Stimulated activated CD8-positive, alpha-beta memory T cell treated with anti-CD3 and anti-CD28 coated beads, Interleukin-4, amount 100 ng/mL, for 1 hour (primary cell): ENCODE measurements around the gene CDYL.
"Not testable (repeated sequence)": the region's sequence is repeated elsewhere in the genome, so short reads cannot be mapped to it uniquely, and the experiment has no call there.

Experiments
- DNase-seq, 2 donors: peaks; one replicate each; pipeline ENCODE4 v3.0.0-alpha.2; 2020; ENCODE audit warnings: low read depth in 2 of 2, low spot score in 1 of 2

The CDYL gene

DNA sequence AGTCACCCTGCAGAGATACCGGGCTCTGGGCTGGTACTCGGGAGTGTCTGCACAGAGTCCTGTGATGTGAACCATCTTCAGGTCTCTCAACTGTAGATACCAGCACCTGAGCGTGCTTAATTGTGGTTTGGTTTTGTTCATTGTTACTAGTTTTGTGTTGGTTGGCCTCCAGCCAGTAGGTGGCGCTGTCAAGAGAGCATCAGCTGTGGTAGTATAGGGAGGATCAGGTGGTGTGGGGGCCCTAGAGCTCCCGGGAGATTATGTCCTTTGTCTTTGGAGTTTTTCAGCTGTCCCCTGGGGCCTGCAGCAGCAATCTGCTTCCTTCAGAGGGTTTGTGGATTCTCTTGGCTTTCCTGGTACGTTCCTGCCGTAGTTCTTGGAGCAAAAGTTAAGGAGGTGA, 67.9 kb downstream of the CDYL start:
- DNase-seq: no peak

DNA sequence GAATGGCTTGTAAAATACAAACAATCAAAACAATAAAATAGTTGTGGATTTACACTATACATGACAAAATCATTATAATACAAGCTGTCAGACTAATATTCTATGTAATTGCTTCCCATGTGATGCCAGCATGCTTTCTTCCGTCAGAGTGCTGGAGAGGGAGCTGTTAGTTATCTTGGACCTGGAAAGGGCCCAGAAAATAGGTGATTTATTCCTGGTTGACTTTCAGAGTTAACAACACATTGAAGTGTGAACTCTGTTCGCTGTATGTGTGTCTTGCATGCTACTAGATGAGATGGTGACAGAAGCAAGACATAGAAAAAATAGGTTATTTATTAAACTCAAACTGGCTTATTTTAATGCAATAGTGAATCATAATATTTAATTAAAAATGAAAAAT, 70.2 kb downstream of the CDYL start:
- DNase-seq: no peak

DNA sequence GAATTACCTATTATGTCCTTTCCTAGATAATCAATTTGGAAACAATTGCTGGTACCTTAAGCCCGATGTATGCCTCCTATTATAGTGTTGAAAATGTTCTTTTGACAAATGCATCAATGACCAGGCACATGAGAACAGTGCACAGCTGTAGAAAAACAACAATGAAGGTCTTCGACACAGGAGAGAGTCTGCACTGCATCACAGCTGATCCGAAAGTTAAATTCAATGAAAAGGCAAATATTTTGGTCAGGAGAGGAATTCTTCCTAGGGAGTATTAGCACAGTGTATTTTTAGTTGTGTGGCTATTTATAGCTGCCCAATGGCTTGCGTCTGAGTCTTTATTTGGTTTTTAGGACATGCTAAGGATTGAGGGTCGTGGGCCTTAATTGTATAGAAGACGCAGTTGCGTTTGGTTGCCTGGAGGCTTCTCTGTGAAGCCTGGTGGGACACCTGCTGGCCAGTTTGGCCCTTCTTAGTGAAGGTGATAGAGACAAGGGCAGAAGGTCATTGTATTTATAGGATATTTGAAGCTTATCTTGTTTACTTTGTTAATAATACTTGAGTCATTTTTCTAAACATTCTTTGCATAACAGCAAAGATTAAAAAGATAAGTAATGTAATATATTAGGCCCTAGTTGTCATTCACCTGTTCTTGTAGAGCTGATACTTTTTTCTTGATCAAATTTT, 72.3 kb downstream of the CDYL start:
- no peak for DNase-seq

- no peak for DNase-seq
Observed at GRCh38 chr6:4849226-4850022, 73.2 kb downstream of the CDYL start.

- no peak for DNase-seq
Observed at GRCh38 chr6:4851035-4851434, 74.8 kb downstream of the CDYL start.

- DNase-seq: not testable (repeated sequence)
Observed at GRCh38 chr6:4852186-4852585, 76.0 kb downstream of the CDYL start.

DNA sequence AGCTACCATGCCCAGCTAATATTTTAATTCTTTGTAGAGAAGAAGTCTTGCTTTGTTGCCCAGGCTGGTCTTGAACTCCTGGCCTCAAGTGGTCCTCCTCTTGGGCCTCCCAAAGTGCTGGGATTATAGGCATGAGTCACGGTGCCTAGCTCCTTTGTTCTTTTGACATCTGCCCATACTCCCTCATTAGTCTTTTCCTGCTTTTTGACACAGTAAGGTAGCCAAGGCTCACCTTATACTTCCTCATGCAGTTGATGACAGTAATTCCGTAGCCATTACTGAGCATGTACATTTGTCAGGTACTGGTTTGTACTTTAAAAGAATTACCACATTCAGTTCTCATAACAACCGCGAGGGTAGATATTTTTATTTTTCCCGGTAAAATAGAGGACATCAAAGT, 76.7 kb downstream of the CDYL start:
- no peak for DNase-seq

- no peak for DNase-seq
Observed at GRCh38 chr6:4853349-4853748, 77.1 kb downstream of the CDYL start.

DNA sequence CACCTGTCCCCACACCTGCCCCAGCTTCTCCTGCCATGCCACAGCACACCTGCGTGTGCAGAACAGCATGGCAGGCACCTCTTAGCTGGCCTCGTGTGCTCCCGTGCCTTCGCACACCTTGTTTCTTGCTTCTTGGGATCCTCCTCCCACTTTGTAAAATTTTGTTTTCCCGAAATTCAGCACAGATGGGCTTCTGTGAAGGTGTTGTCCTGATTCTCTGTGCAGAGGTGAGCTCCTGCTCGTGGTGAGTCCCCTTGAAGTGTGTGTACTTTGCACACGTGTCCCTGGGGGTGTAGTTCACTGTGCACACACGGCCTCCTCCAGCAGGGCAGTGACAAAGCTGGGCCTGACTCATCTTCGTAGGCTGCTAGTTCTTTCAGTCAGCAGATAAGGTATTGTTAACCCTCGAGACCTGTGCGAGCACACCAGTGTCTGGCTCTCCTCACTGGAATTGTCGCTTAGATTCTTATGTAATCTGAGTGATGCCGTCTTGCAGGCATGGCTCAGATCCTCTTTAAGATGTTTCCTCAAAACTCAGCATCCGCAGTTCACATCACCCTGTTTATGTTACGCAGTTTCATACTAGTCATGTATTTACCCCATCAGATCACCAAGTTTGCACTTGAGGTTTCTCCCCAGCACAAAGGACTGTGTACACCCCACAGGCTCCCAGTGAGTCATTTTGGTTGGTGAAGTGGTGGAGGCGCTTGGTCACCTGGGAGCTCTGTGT, 77.7 kb downstream of the CDYL start:
- no peak for DNase-seq

DNA sequence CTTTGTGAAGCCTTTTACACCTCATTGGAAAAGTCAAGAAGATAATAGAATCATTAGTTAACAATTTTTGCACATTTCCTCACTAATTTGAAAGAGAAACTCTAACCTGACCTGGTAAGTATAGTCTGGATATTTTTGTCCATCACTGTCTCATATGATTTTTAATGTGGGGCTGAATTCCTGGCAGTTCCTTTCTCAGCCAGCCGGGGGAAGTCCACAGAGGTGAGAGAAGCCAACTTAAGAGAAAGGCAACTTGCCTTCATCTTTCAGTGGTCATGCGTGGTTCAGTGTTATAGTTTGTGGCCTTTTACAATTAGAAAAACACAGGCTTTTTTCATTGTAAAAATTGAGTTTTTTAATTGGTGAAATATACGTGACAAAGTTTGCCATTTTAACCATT, 80.6 kb downstream of the CDYL start:
- no peak for DNase-seq

DNA sequence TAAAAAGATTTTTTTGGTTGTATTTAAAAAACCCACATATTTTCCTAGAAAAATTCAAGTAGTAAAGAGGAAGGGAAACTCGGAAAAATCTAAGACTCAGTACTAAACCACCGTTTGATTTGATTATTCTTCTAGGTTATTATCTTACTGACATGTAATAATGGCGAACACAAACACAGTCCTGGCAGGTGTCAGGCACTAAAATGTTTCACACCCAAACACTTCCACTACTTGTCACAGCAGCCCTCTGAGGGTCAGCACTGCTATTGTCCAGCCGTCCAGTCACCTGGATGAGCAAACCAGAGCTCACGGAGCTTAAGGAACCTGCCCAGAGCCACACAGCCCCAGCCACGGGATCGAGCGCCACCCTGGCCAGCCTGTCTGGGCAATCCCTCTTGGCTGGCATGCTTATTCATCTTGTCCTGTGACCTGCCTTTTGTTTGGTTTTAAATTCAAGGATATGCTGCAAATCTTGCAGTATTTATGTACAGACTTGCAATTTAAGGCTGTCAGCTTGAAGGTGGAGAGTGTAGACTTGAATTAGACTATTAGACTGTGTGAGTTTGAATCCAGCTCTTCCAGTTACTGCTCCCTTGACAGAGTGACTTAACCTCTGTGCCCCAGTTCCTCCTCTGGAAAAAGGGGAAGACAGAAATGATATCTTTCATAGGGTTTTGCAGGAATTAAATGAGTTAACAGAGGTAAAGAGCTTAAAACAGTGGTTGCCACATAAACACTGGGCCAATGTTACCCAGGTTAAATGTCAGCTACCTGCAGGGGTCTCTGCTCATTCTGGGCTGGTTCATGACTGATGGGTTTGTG, 82.2 kb downstream of the CDYL start:
- DNase-seq: no peak

- no peak for DNase-seq
Observed at GRCh38 chr6:4860387-4860786, 84.2 kb downstream of the CDYL start.

- DNase-seq: no peak
Observed at GRCh38 chr6:4861564-4861963, 85.4 kb downstream of the CDYL start.

DNA sequence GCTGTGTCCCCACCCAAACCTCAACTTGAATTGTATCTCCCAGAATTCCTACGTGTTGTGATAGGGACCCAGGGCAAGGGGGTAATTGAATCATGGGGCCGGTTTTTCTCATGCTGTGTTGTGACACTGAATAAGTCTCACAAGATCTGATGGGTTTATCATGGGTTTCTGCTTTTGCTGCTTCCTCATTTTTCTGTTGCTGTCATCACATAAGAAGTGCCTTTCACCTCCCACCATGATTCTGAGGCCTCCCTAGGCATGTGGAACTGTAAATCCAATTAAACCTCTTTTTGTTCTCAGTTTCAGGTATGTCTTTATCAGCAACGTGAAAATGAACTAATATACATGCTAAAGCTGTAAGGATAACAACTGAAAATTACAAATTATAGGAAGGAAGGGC, 88.3 kb downstream of the CDYL start:
- no peak for DNase-seq

DNA sequence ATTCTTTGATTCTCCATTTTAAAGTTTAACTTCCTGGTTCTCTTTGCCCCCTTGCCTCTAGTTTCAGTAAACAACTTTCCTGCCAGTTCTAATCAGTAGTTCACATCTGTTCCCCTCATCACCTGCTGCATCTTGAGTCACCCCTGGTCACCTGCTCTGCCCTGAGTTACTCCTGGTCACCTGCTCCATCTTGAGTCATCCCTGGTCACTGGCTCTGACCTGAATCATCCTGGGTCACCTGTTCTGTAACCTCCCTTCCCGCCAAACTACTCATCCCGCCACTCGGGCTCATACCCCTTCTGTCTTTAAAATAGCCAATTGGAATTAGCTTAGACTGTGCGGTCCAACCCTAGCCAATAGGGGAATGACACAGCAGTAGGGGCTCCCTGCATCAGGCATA, 88.8 kb downstream of the CDYL start:
- not testable (repeated sequence) for DNase-seq

GRCh38 chr6:4870821-4871494, 94.8 kb downstream of the CDYL start:
- DNase-seq: no peak

- DNase-seq: no peak
Observed at GRCh38 chr6:4871825-4872224, 95.6 kb downstream of the CDYL start.

- no peak for DNase-seq
Observed at GRCh38 chr6:4872841-4873240, 96.6 kb downstream of the CDYL start.

DNA sequence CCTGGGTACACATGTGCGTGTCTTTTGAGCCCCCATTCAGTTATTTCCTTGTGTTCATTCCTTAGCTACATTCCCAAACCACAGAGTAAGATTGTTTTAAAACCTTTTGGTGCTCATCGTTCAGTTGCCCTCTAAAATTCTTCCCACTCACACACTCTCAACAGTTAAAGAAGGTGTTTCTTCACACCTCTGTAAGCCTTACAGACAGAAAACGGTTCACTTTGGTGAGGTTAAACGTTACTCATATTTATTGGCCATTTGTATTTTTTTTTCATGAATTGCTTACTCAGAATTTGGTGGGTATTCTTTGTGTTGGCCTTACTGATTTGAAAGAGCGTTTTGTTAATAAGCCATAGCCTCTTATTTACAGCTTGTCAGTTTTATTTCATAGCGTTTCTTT, 97.7 kb downstream of the CDYL start:
- DNase-seq: no peak

- DNase-seq: no peak
Observed at GRCh38 chr6:4879741-4880275, 103.6 kb downstream of the CDYL start.
